ENCODE measurements around the gene TBC1D12.
"Not testable (repeated sequence)": the region's sequence is repeated elsewhere in the genome, so short reads cannot be mapped to it uniquely, and the experiment has no call there.

Gene TBC1D12

GRCh38 chr10:94402204-94402842, at the start of gene TBC1D12:
TBC1D12 (plus strand) TSS chr10:94402541; CDS start chr10:94402614, 73 bp downstream.
- DNase-seq = peak; percentile 64

DNA sequence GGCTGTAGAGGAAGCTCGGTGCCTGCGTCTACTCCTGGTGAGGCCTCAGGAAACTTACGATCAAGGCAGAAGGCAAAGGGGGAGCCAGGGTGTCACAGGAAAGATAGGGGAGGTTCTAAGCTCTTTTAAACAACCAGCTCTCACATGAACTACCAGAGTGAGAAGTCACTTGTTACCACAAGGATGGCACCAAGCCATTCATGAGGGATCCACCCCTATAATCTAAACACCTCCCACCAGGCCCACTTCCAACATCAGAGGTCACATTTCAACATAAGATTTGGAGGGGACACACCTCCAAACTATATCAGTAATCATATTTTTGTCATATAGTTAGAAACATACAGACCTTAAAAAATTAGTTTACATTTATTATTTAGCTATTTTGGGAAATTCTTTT, 49.0 kb upstream of the TBC1D12 start:
- DNase-seq = no peak

- no peak for DNase-seq
Measured at GRCh38 chr10:94355841-94356240, 46.5 kb upstream of the TBC1D12 start.

GRCh38 chr10:94357193-94357592, 45.1 kb upstream of the TBC1D12 start:
- DNase-seq = peak; percentile 35

- DNase-seq = no peak
Measured at GRCh38 chr10:94358480-94358879, 43.9 kb upstream of the TBC1D12 start.

- DNase-seq = peak; percentile 6
Measured at GRCh38 chr10:94361171-94361794, 41.1 kb upstream of the TBC1D12 start.

- peak; percentile 97 for DNase-seq
Measured at GRCh38 chr10:94362360-94363250, 39.7 kb upstream of the TBC1D12 start, which contains the start of gene NOC3L. NOC3L (minus strand) TSS chr10:94362939; CDS start chr10:94362838, 101 bp downstream.

- DNase-seq = no peak
Measured at GRCh38 chr10:94363251-94363565, 39.1 kb upstream of the TBC1D12 start.

- DNase-seq = no peak
Measured at GRCh38 chr10:94364482-94364881, 37.9 kb upstream of the TBC1D12 start.

- DNase-seq = no peak
Measured at GRCh38 chr10:94366382-94366781, 36.0 kb upstream of the TBC1D12 start.

- no peak for DNase-seq
Measured at GRCh38 chr10:94370501-94370900, 31.8 kb upstream of the TBC1D12 start.

DNA sequence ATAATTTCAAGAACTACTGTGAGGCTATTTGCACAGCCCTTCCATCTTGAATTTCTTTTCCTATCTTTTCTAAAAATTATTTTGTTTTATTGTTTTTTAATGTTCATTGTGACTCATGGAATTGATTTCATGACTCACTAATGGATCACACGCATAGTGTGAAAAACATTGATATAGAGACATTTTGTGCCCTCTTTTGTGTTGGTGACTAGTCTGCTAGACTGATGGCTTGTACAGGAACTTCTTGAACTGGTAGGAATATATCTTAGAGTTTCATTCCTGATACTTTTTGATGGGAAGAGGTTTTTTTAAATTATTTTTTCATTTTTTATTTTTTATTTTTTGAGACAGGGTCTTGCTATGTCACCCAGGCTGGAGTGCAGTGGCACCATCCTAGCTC, 27.0 kb upstream of the TBC1D12 start:
- no peak for DNase-seq

- no peak for DNase-seq
Measured at GRCh38 chr10:94376865-94377264, 25.5 kb upstream of the TBC1D12 start.

GRCh38 chr10:94383530-94383929, 18.8 kb upstream of the TBC1D12 start:
- no peak for DNase-seq

DNA sequence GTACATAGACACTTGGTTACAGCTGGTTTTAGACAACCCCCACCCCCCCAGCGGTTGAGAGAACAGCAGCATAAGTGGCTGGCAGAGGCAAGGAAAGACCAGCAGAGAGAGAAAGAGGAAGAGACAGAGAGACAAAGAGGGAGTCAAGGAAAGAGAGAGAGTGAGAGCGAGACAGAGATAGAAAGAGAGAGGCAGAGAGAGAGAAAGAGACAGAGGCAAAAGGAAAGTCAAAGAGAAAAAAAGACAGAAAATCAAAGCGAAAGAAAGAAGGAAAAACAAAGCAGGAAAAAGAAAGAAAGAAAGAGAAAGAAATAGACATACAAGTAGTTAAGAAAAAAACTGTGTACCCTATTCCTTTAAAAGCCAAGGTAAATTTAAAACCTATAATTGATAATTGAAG, 16.6 kb upstream of the TBC1D12 start:
- DNase-seq = not testable (repeated sequence)

- not testable (repeated sequence) for DNase-seq
Measured at GRCh38 chr10:94392117-94392516, 10.2 kb upstream of the TBC1D12 start.

- no peak for DNase-seq
Measured at GRCh38 chr10:94397549-94398370, 4.6 kb upstream of the TBC1D12 start.

DNA sequence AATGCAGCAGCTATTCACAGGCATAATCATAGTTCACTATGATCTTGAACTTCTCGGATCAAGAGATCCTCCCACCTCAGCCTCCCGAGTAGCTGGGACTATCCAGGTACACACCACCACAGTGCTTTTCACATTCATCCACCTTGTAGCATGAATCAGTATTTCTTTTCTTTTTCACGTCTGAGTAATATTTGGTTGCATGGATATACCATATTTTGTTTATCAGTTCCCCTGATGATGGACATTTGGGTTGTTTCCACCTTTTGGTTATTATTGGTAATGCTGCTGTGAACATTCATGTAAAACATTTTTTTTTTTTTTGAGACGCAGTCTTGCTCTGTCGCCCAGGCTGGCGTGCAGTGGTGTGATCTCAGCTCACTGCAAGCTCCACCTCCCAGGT, 3.6 kb upstream of the TBC1D12 start:
- no peak for DNase-seq

GRCh38 chr10:94402843-94403379, 570 bp downstream of the TBC1D12 start:
- no peak for DNase-seq

DNA sequence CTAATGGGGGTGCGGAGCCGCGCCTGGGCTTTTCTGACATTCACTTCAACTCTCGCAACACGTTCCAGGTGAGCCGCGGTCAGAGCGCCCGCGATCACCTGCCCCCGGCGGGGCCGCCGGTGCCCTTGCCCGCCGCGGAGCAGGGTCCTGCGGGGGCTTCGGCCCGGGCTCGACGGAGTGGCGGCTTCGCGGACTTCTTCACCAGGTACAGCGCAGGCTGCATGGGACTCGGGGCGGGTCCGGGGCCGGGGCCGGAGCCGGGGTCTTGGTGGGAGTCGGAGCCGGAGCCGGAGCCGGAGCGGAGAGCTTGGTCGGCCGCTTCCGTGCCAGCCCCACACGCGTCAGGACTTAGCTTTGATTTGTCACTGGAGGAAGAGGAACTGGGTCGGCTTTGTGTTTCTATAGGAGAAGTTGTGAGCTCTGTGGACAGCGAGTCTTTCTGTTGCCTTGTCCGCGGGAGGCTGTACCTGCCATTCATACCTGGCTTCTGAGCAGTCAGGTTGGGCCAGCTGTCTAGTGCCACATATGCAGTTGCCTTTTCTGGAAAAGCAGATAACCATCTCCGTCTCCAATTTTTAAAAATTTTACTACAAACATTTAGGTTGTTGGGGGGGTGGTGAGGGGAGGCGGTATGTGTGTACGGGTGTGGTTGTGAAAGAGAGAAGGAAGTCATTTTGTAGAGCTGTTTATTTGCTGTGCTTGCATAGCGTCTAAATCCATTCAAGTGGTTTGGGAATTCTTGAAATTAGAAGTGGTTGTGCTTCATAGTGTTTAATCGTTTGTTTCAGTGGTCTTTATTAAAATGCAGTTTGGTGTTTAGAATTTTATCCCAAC, 1.3 kb downstream of the TBC1D12 start:
- peak; percentile 28 for DNase-seq

GRCh38 chr10:94405406-94405805, 3.1 kb downstream of the TBC1D12 start:
- DNase-seq = no peak

DNA sequence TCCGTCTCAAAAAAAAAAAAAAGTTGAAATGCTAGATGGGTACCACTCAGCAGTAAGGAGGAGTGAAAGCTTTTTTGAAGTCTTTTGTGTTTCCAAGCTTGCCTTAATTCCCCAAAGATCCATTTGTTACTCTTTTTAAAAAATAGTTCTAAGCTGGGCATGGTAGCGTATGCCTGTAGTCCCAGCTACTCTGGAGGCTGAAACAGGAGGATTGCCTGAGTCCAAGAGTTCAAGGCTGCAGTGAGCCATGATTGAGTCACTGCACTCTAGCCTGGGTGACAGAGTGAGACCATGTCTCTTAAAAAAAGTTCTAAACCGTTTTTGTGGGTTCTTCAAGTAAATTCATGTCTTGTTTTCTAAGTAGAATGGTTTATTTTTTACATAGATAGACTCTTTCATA, 5.3 kb downstream of the TBC1D12 start:
- DNase-seq = no peak
